Measurements from ENCODE around the gene CTDP1. TPM values are rescaled to one million over a fixed set of nuclear protein-coding genes. Genes with fewer than 3 reads are reported as not detected.

Gene CTDP1
- polyA plus RNA-seq, 3 donors = 6.8 to 11.7 (median 8.7) TPM

- 63 to 84% (median 79%) methylated on average over 17 of the region's 17 CpGs for WGBS, 3 donors
Observed at GRCh38 chr18:79781331-79781941, 101.8 kb downstream of the CTDP1 start.

GRCh38 chr18:79782566-79783308, 103.1 kb downstream of the CTDP1 start:
- WGBS, 3 donors = 86 to 89% (median 87%) methylated on average over 43 of the region's 43 CpGs

More at GRCh38 chr18:79781331-79781941, 101.8 kb downstream of the CTDP1 start:
- H3K27ac ChIP-seq (ENCODE audit: low read depth, low read length) = no peak overlapping the region

GRCh38 chr18:79784071-79784913, 104.7 kb downstream of the CTDP1 start:
- 81 to 83% (median 81%) methylated on average over 42 of the region's 42 CpGs for WGBS, 3 donors
- H3K27ac ChIP-seq (ENCODE audit: low read depth, low read length) = no peak overlapping the region

More at GRCh38 chr18:79782566-79783308, 103.1 kb downstream of the CTDP1 start:
- H3K27ac ChIP-seq (ENCODE audit: low read depth, low read length) = no peak overlapping the region

- WGBS, 3 donors = 56 to 66% (median 63%) methylated on average over 32 of the region's 32 CpGs
- no peak overlapping the region for H3K27ac ChIP-seq (ENCODE audit: low read depth, low read length)
Observed at GRCh38 chr18:79784965-79785770, 105.6 kb downstream of the CTDP1 start.

GRCh38 chr18:79785831-79786230, 106.2 kb downstream of the CTDP1 start:
- no peak overlapping the region for H3K27ac ChIP-seq (ENCODE audit: low read depth, low read length)
- WGBS, 3 donors = 76 to 89% (median 79%) methylated on average over 11 to 12 of the region's 12 CpGs

- no peak overlapping the region for H3K27ac ChIP-seq (ENCODE audit: low read depth, low read length)
- 74 to 86% (median 86%) methylated on average over 10 to 14 of the region's 14 CpGs for whole genome bisulfite sequencing, 3 donors
Observed at GRCh38 chr18:79786304-79786703, 106.7 kb downstream of the CTDP1 start.

- 71 to 79% (median 75%) methylated on average over 22 of the region's 22 CpGs for WGBS, 3 donors
- no peak overlapping the region for H3K27ac ChIP-seq (ENCODE audit: low read depth, low read length)
Observed at GRCh38 chr18:79786786-79787526, 107.4 kb downstream of the CTDP1 start.

GRCh38 chr18:79787527-79787864, 107.9 kb downstream of the CTDP1 start:
- no peak overlapping the region for H3K27ac ChIP-seq (ENCODE audit: low read depth, low read length)
- 81 to 84% (median 82%) methylated on average over 16 of the region's 16 CpGs for WGBS, 3 donors

GRCh38 chr18:79787865-79788733, 108.5 kb downstream of the CTDP1 start:
- 5% methylated on average over 61 to 106 of the region's 106 CpGs for WGBS, 3 donors
- H3K27ac ChIP-seq (ENCODE audit: low read depth, low read length) = no peak overlapping the region

- WGBS, 3 donors = 40 to 60% (median 56%) methylated on average over 27 of the region's 27 CpGs
- no peak overlapping the region for H3K27ac ChIP-seq (ENCODE audit: low read depth, low read length)
Observed at GRCh38 chr18:79788734-79789085, 109.1 kb downstream of the CTDP1 start.

- 89 to 91% (median 91%) methylated on average over 54 of the region's 54 CpGs for WGBS, 3 donors
- no peak overlapping the region for H3K27ac ChIP-seq (ENCODE audit: low read depth, low read length)
Observed at GRCh38 chr18:79789091-79789891, 109.7 kb downstream of the CTDP1 start.

- 72 to 77% (median 74%) methylated on average over 46 of the region's 46 CpGs for WGBS, 3 donors
- H3K27ac ChIP-seq (ENCODE audit: low read depth, low read length) = no peak overlapping the region
Observed at GRCh38 chr18:79789901-79790890, 110.6 kb downstream of the CTDP1 start.

GRCh38 chr18:79790996-79791972, 111.7 kb downstream of the CTDP1 start:
- 6 to 22% (median 14%) methylated on average over 21 of the region's 21 CpGs for WGBS, 3 donors
- peak overlapping the region; percentile 0 for H3K27ac ChIP-seq (ENCODE audit: low read depth, low read length)

Data from adipose tissue (tissue), 3 donors.